HG03342 (cell line): ENCODE measurements around the gene MEDAG.

Experiments
- ATAC-seq: cut with Tn5 transposase; IDR thresholded peaks from one replicate; pipeline ENCODE4 v1.9.1; 2021; ENCODE audit warnings: mild to moderate bottlenecking, moderate library complexity; ENCODE audit not compliant: unreplicated experiment

The MEDAG gene

GRCh38 chr13:30872685-30873461, 33.2 kb upstream of the MEDAG start:
- ATAC-seq: no peak

DNA sequence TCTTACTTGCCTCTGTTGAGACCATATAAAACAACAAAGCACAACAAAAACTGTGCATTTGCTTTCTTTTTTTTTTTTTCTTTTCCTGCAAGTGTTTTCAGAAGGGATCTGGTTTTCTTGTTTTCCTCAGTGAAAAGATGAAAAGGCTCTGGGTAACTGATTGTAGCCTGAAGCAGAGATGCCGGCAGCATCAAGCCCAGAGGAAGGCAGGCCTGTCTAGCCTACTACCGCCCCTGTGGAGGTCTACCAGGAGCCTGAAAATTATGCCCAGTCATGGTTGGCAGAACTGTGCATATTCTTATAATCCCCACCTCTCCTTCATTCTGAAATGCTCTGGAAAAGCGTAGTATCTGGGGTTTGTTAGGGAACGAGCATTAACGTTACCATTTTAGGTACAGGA, 32.6 kb upstream of the MEDAG start:
- no peak for ATAC-seq

DNA sequence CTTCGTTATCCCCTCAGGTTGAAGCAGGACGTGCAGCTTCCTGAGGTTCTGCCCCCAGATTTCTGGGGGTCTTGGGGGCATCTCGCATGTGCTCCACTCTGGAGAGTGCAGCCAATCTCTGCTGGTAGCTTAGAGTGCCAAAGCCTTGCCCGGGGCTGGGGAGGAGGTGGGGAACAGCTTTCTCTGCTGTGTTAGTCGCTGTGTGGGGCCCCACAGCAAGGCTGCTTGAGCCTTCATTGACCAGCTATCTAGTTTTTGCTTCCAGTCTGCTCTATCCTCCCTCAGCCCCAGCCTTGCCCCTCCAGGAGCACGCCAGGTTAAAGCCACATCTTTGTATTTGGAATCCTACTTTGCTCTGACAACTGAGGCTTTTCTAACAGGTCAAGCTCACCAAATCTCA, 32.0 kb upstream of the MEDAG start:
- ATAC-seq: no peak

GRCh38 chr13:30874561-30874960, 31.5 kb upstream of the MEDAG start:
- ATAC-seq: no peak

DNA sequence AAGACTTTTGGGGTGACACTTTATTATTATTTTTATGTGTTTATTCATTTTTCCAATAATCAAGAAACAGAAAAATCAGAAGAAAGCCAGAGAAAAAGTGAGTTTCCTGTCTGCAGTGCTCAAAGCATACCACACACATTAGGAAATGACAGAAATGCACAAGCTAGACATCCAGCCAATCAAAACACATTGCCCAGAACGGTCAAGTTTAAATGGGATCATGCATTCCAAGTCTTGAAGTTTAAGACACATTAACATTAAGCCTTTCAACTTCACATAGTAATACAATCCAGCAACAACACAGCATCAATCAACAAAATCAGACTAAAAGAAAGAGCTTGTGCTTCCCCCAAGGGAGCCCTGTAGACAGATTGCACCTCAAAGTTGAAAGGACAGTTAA, 28.7 kb upstream of the MEDAG start:
- no peak for ATAC-seq

- no peak for ATAC-seq
Measured at GRCh38 chr13:30880151-30880855, 25.8 kb upstream of the MEDAG start.

DNA sequence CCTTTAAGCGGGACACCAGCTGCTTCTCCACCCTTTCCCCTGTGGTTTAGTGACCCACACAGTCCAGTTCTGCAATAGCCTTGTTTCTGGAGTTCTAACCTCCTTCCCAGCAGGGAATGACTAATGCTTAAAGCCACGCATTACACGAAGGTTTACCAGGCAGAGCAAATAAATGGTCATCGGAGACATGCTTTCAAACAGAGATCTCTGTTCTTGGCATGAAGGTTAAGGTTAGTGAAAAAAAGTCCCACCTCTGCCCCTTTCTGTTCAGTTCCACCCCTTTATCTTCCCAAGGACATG, 25.3 kb upstream of the MEDAG start:
- ATAC-seq: no peak

DNA sequence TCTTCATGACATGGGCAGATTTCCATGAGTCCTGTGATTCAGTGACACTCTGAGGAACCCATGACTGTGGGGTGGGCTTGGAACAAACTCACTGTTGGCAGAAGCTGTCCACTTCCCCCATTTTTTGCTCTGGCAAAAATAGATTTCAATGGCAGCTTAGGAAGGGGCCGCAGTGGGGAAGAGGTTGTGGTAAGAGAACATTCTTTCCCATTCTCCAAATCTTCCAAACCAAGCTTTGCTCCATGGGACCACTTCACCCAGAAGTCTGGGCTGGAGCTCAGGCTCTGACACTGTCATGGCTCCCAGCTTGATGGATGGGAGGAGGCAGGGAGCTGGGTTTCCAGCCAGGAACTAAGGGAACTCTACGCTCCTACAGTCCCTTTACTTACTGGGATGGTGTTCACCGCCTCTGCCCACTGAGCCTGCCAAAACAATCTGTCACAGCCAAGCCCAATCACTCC, 24.9 kb upstream of the MEDAG start:
- no peak for ATAC-seq

DNA sequence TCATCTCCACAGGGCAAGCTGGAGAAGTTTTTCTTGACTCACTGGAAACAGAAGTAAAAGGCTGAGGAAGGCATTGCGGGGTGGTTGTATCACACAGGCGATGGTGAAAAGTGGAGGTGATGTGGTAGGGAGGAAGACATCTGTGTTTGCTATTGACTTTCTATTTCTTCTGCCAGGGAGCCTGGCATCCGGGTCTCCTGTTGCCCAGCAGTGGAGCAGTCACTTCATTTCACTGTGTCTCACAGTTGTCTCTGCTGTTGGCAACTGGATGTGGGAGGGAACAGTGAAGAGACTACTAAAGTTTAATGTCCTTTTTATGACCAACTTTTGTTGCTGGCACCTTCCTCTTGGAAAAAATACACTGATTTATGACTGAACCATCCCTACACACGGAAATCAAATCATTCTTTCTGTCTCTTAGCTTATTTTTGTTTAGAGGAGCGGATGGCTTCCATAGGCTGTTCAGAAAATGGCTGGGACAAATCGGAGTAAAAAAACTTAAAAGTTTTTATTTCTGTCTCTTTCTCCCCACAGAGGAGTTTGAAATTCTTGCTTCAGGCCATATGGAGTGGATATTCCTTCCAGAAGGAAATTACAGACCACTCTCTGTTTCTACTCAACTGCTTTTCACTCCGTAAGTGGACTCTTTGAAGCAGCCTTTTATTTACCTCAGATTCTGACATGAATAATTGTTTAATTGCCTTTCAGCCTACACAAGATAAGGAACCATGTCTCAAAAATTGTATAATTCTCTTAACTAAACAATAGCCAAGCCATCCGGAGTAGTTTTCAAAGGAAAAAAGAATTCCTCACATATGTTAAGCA, 23.8 kb upstream of the MEDAG start:
- no peak for ATAC-seq

DNA sequence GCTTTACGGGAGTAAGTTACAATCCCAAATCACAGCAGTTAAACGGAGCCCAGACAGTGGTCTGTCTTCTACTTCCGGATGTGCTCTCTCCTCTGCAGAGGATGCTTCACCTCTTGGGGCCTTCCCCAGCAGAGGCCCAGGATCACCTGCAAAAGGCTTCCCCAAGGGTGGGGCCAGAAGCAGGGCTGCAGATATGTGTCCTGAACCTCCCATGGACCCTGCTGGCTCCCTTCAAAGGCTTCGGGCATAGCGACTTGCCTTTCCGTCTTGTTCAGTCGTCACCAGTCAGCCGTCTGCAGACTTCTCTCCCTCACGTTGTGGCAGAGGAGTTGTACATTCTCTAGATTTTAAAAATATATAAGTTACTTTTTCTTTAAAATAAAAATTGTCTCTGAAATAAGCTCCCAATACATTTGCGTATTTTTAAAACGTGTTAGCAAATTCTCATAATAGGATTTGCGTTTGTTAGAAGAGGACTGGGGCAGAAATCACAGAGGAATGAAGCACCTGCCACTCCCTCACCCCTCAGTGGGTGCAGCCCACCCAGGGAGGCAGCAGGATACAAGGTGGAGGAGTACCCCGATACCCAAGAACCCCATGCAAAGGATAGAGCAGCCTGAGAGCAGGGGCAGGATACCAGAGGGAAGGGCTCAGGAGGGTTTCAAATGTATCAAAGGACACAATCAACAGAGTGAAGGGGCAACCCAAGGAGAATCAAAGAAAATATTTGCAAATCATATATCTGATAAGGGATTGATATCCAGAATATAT, 22.9 kb upstream of the MEDAG start:
- no peak for ATAC-seq

GRCh38 chr13:30884543-30884942, 21.5 kb upstream of the MEDAG start:
- no peak for ATAC-seq

- no peak for ATAC-seq
Measured at GRCh38 chr13:30889196-30889690, 16.8 kb upstream of the MEDAG start.

DNA sequence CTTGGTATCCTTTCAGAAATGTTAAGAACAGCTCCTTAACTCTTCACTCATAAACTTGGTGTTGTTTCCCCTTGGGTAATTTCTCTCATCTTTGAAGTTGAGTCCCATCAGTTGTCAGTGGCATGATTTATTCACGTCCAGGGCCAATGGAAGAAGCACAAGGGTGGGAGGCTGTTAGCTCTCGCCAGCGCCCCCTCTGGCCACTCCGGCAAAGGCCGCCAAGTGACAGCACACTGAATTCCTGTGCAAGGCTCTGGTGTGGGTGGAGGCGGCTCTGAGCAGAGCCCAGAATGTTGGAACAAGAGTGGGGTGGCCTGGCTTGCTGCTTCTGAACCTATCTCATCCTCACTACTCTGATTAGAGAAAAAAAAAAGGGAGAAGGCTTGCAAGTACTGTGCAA, 13.1 kb upstream of the MEDAG start:
- no peak for ATAC-seq

GRCh38 chr13:30895773-30896172, 10.3 kb upstream of the MEDAG start:
- no peak for ATAC-seq

GRCh38 chr13:30898070-30898469, 8.0 kb upstream of the MEDAG start:
- ATAC-seq: no peak

GRCh38 chr13:30898678-30899241, 7.3 kb upstream of the MEDAG start:
- no peak for ATAC-seq

DNA sequence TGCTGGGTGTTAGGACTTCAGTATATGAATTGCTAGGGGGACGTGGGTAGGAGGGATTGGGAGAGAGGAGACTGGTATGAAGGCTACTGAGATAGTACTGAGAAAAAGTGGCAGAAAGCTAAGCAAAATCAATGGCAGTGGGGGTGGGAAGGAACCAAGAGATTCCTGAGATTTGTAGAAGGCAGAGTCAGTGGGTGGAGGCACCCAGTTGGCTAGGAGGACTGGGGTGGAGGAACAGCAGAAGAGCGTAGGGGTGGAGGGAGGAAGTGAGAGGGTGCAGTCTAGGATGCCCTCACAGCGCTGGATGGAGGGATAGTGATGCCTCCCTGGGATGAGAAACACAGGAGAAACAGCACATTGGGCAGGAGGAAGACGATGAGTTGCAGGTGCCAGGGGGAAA, 5.6 kb upstream of the MEDAG start:
- no peak for ATAC-seq

DNA sequence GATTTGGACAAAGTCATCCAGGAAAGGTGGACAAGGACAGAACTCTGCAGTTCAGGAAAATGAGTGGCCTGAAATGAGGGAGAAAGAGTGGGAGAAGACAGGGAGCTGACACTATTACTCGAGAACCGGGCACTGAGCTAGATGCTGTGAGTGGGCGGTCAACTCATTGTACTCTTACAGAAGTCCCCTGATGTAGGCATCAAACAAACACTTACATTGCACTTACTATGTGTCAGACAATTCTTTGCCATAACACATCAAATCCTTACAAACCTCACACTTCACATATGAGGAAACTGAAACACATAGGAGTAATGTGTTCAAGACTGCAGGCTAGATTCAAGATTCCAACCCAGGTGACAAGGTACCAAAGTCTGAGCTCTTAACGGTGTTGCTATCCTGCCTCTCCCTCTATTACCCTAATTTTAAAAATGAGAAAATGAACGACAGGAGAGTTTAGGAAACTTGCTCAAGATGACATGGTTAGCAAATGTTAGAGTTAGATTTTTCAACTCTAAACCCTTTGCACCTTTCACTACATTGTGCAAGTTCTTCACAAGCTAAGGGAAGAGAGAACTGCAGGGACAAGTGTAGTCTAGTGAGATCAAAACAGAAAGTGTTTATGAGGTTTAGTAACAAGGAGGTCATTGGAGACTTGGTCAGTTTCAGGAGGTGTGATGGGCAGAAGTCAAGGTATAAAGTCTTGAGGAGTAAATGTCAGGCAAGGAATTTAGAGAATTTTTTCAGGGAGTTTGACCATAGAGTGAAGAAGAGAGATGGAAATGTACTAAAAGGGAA, 4.9 kb upstream of the MEDAG start:
- no peak for ATAC-seq

GRCh38 chr13:30904043-30904442, 2.0 kb upstream of the MEDAG start:
- no peak for ATAC-seq
